ENCODE measurements around the gene WDR53. TPM values are rescaled to one million over a fixed set of nuclear protein-coding genes. Genes with fewer than 3 reads are reported as not detected.

The WDR53 gene
- total and polyA plus RNA-seq, 4 donors: 3.4 to 11.4 (median 8.3) TPM

DNA sequence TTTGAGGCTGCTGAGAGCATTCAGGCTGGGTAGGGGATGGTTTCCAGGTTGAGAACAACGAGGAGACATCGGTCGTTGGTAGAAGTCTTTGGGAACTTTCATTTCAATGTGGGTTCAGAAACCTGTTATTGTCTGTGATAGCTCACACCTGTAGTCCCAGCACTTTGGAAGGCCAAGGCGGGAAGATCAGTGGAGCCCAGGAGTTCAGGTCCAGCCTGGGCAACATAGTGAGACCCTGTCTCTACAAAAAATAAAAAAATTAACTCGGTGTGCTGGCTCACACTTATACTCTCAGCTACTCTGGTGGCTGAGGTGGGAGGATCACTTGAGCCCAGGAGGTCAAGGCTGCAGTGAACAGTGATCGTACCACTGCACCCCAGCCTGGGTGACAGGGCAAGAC lies 63.8 kb downstream of the WDR53 start:
- intact Hi-C loops (cut with DNase I): loop anchor here in 1 of 2 donors (5.0 kb wide), 1 partner anchor 72 kb away; the partner anchor contains the start of gene UBXN7
- H3K27me3 ChIP-seq (ENCODE audit: control insufficient read depth in 1 of 2, insufficient read depth in 2 of 2, low read length in 1 of 2): no peaks in the 10 kb centered on the region
- 95 to 96% methylated on average over 6 of the region's 6 CpGs for WGBS, 2 donors
- H3K36me3 ChIP-seq (ENCODE audit: control insufficient read depth in 1 of 2, insufficient read depth in 2 of 2, low read length in 1 of 2): no peaks in the 10 kb centered on the region
- no peak for DNase-seq
- H3K4me3 ChIP-seq (ENCODE audit: low read length in 2 of 2): no peak overlapping the region
- peak overlapping the region in 1 of 2 donors; percentile 20 for H3K27ac ChIP-seq (ENCODE audit: low read depth in 1 of 2, low read length in 2 of 2)
- peaks cover 3 to 5% of the 10 kb centered on the region in 2 donors for H3K4me1 ChIP-seq (ENCODE audit: control insufficient read depth in 1 of 2, insufficient read depth in 2 of 2, low read length in 2 of 2)
- no peak for ATAC-seq (ENCODE audit: low FRiP score)
- H3K9me3 ChIP-seq (ENCODE audit: control insufficient read depth, low read length): peaks cover 4% of the 10 kb centered on the region

Other genes with a start within 250 kb of the WDR53 start
- gene TM4SF19, start 230.2 kb downstream of the WDR53 start, total RNA-seq: 1 to 10 TPM in 1 of 2 donors, under 1 TPM in 1; 0.75 to 1.2 TPM
- under 1 TPM in 1 of 2 donors, not detected in 1; 0.88 TPM for gene TM4SF19, start 230.2 kb downstream of the WDR53 start, polyA plus RNA-seq
- 10 to 100 TPM; 40.4 to 57.1 TPM for gene UBXN7, start 136.1 kb downstream of the WDR53 start, total RNA-seq
- 1 to 10 TPM; 7.7 to 9.4 TPM for gene UBXN7, start 136.1 kb downstream of the WDR53 start, polyA plus RNA-seq
- 10 to 100 TPM; 30.2 to 34.9 TPM for gene RNF168, start 64.8 kb downstream of the WDR53 start, total RNA-seq
- 1 to 10 TPM; 4.5 to 6.9 TPM for gene RNF168, start 64.8 kb downstream of the WDR53 start, polyA plus RNA-seq
- not detected for gene SMCO1, start 53.2 kb downstream of the WDR53 start, total RNA-seq
- gene SMCO1, start 53.2 kb downstream of the WDR53 start, polyA plus RNA-seq: not detected
- gene FBXO45, start 106 bp upstream of the WDR53 start, total RNA-seq: 1 to 10 TPM; 6.1 to 7.9 TPM
- 1 to 10 TPM; 3.1 to 3.9 TPM for gene FBXO45, start 106 bp upstream of the WDR53 start, polyA plus RNA-seq
- gene NRROS, start 71.1 kb upstream of the WDR53 start, total RNA-seq: 10 to 100 TPM in 1 of 2 donors, 1 to 10 TPM in 1; 7.6 to 17.3 TPM
- gene NRROS, start 71.1 kb upstream of the WDR53 start, polyA plus RNA-seq: 1 to 10 TPM in 1 of 2 donors, under 1 TPM in 1; 0.43 to 2.0 TPM
- gene CEP19, start 143.7 kb upstream of the WDR53 start, total RNA-seq: 1 to 10 TPM in 1 of 2 donors, under 1 TPM in 1; 0.84 to 1.4 TPM
- gene CEP19, start 143.7 kb upstream of the WDR53 start, polyA plus RNA-seq: 1 to 10 TPM; 1.4 to 1.8 TPM
- 10 to 100 TPM; 13.6 to 16.7 TPM for gene PIGX, start 143.8 kb upstream of the WDR53 start, total RNA-seq
- 10 to 100 TPM; 11.5 to 15.3 TPM for gene PIGX, start 143.8 kb upstream of the WDR53 start, polyA plus RNA-seq
- 10 to 100 TPM; 56.0 to 59.5 TPM for gene PAK2, start 171.3 kb upstream of the WDR53 start, total RNA-seq
- 10 to 100 TPM; 14.2 to 18.3 TPM for gene PAK2, start 171.3 kb upstream of the WDR53 start, polyA plus RNA-seq